ENCODE results near the gene FLYWCH2. TPM values are rescaled to one million over a fixed set of nuclear protein-coding genes. Genes with fewer than 3 reads are reported as not detected.

Gene FLYWCH2
- total and polyA plus RNA-seq, 2 of the 8 experiments (the other 6 are each of a cell fraction or from before 2014, with no cell fraction given), result 16.4 to 30.7 TPM

DNA sequence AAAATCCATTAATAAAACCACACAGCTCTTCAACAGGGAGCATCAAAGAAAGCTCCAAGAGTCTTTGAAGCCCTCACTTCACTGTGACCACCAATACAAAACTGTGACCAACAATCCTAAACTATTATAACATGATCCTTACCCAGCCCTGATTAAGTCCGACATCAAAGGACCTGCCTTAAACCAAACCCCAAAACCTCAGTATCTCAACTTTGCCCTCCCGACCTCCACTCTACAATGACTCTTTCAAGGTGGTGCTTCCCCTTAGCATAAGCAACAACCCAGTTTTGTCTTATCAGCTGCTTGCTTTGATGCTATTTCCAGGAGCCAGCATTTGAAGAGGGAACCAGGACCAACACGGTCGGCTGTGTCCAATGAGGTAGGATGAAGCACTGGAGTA, 16.6 kb upstream of the FLYWCH2 start:
- ChIA-PET CTCF (ENCODE audit: partially characterized antibody) (interaction anchor here (0.6 to 7.4 kb wide), 4 partner anchors 27 to 1642 kb away, joined by 3 to 53 read pairs (median 4); partner anchors contain the start of gene PRSS21), POLR2A (ENCODE audit: partially characterized antibody) (no interaction called here)
- Histone ChIP-seq H4K5ac (ENCODE audit: insufficient read length, low read depth, low read length) (no peak overlapping the region), H3K27me3 (replicated peaks in 1 of 4; ENCODE audit: control insufficient read depth in 3 of 4, extremely low read depth in 1 of 4, insufficient read depth in 3 of 4, low read length in 3 of 4) (peaks cover 7 to 40% (median 32%) of the 10 kb centered on the region in 4 experiments), H3K23ac (ENCODE audit: insufficient read length) (no peak overlapping the region), H3K36me3 (ENCODE audit: control insufficient read depth in 2 of 4, insufficient read depth in 4 of 4, low read length in 3 of 4) (no peaks in the 10 kb centered on the region; a peak in 1 of 8 replicates), H2AFZ (ENCODE audit: low read length) (no peak overlapping the region), H3K27ac (ENCODE audit: low read depth, low read length) (no peak overlapping the region), H2BK20ac (ENCODE audit: low read length) (no peak overlapping the region), H3K79me2 (ENCODE audit: control insufficient read depth in 1 of 2, insufficient read depth in 2 of 2, low read length in 2 of 2) (no peaks in the 10 kb centered on the region), H2BK5ac (ENCODE audit: low read depth, low read length) (no peak overlapping the region), H3K4me3 (ENCODE audit: extremely low read depth in 1 of 4, insufficient read depth in 2 of 4, low read depth in 3 of 4, low read length in 4 of 4) (no peak overlapping the region), H4K20me1 (replicated peaks in 1 of 2; ENCODE audit: control insufficient read depth in 1 of 2, insufficient read depth in 2 of 2, low read length in 2 of 2) (no peaks in the 10 kb centered on the region), H3K9ac (replicated peaks in 1 of 4; ENCODE audit: extremely low read depth in 1 of 4, low read depth in 3 of 4, low read length in 3 of 4) (no peak overlapping the region), H3K4me2 (ENCODE audit: insufficient read depth in 1 of 2, low read depth in 2 of 2, low read length in 2 of 2) (no peak overlapping the region), H3K4ac (replicated peaks; ENCODE audit: insufficient read length, low read depth, low read length) (no peak overlapping the region), H3K9me3 (ENCODE audit: insufficient read depth in 2 of 2, low read depth in 1 of 2, low read length in 1 of 2) (no peaks in the 10 kb centered on the region), H3K56ac (replicated peaks; ENCODE audit: insufficient read length, low read depth, low read length) (no peak overlapping the region), H4K8ac (ENCODE audit: extremely low read depth, insufficient read depth, low read length) (no peak overlapping the region), H2AK5ac (ENCODE audit: low read depth, low read length) (no peak overlapping the region), H3K79me1 (ENCODE audit: low read depth, low read length) (no peaks in the 10 kb centered on the region), H3K14ac (ENCODE audit: insufficient read length) (no peak overlapping the region), H3K4me1 (replicated peaks in 1 of 4; ENCODE audit: control insufficient read depth in 3 of 4, insufficient read depth in 4 of 4, low read length in 3 of 4) (no peaks in the 10 kb centered on the region), H3K18ac (ENCODE audit: extremely low read depth, low read length) (no peak overlapping the region), H4K91ac (replicated peaks; ENCODE audit: insufficient read length, low read length) (no peak overlapping the region), H2BK15ac (ENCODE audit: low read length) (no peak overlapping the region), H3K23me2 (ENCODE audit: low read depth, low read length) (peaks cover 2% of the 10 kb centered on the region; the same call in 1 of the 2 replicates), H2BK120ac (replicated peaks; ENCODE audit: low read depth, low read length) (no peak overlapping the region), H2BK12ac (ENCODE audit: low read depth, low read length) (no peak overlapping the region)
- no peak for TF ChIP-seq CHD1 (IDR thresholded peaks at IDR 0.05; ENCODE audit: low read depth, low read length)
- DNase-seq (ENCODE audit: low read depth in 1 of 2, low spot score in 2 of 2) (no peak), FAIRE-seq (no peak)
- 41% methylated on average over 4 of the region's 4 CpGs; no CpG with 5 or more reads in 1 of the 2 experiments for whole genome bisulfite sequencing, 2 experiments (ENCODE audit: extremely low coverage in 1 of 2, insufficient coverage in 1 of 2, insufficient read length in 1 of 2, insufficient replicate concordance in 2 of 2, low coverage in 1 of 2, low lambda C conversion rate in 2 of 2, missing lambda C conversion rate in 1 of 2)
